ENCODE data around the gene CD69.
"Not testable (repeated sequence)": the region's sequence is repeated elsewhere in the genome, so short reads cannot be mapped to it uniquely, and the experiment has no call there.

CD69 gene

DNA sequence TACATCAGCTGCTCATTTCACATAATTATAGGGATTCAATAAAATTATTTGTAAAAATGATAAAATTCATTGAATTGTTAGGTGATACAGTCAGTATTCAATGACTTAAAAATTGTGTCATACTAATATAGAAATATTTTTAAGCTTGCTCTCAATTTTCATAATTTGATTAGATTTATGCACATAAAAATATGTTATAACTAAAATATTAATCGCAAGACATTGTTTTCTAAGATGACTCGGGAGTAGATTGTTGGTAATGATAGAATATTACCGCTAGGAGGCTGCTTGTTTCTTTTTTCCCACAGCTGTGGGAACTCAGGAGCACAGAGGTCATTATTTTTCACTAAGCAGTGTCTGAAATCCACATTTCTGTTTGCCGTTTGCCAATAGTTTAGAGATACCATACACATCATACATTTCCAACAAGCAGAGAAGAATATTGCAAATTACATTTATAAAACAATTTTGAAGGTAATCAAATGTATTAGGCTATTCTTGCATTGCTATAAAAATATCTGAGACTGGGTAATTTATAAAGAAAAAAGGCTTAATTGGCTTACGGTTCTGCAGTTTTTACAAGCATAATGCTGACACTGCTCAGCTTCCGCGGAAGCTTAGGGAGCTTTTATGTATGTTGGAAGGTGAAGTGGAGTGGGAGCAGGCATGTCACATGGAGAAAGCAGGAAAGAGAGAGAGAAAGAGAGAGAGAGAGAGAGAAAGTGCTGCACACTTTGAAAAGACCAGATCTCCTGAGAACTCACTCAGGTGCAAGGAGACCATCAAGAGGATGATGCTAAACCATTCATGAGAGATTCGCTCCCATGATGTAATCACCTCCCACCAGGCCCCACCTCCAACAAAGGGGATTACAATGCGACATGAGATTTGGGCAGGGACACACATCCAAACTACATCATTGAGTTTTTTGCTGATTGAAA is 9.2 kb downstream of the CD69 start:
- peak in 1 of 3 donors; percentile 38 for DNase-seq (ENCODE audit: low read depth in 2 of 3, low spot score in 1 of 3)

DNA sequence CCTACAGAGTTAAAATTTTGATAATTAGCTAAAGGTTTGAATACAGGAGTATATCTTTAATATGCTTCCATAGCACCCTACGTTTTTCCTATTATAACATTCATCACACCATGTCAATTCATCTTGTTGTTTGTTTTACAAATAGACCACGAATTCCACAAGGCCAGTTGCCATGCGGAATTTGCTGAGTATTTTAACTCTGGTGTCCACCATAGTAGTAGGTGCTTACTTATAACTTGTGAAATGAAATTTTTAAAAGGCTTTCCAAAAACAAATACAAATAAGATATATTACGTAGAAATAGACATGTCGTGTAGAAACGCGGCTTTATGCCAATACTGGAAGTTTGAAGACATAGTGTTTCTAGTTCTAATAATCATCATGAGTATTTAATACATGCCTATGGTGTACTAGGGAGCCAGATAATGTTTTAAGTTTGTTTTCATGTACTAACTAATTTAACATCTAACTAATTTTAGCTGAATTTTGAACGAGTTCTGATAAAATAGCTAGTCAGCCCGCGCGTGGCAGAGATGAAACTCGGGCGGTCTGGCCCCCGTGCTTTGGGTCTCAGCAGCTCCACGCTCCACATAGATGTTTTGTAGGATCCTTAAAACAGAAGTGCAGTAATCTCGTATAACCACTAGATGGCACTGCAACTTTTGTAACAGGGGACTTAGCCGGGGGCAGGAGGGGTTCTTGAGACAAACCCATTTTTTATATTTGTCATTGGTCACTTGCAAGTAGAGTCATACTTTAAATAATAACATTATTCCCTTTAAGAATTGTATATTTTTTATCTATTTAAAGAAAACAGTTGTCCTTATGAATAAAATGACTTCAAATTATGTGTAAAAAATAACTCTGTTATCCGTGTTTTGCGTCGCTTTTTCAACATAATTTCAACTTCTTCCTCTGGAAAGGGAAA is 10.2 kb downstream of the CD69 start:
- peak in 1 of 3 donors; percentile 59 for DNase-seq (ENCODE audit: low read depth in 2 of 3, low spot score in 1 of 3)

DNA sequence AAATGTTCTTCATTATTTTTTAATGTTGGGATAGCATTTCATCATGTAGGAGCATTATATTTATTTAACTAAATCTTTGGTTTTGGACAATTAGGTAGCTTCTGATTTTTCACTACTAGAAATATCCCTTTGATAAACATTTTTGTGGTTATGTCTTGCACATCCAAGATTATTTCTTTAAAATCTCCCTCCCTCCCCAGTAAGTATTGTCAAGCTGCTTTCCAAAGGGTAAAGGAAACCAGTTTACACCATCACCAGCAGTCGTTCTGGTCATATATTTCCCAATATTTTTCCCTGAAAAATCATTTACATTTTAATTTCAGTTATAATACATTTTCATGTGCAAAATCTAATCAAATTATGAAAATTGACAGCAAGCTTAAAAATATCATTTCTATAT is 11.1 kb downstream of the CD69 start:
- DNase-seq (ENCODE audit: low read depth in 2 of 3, low spot score in 1 of 3), result no peak

DNA sequence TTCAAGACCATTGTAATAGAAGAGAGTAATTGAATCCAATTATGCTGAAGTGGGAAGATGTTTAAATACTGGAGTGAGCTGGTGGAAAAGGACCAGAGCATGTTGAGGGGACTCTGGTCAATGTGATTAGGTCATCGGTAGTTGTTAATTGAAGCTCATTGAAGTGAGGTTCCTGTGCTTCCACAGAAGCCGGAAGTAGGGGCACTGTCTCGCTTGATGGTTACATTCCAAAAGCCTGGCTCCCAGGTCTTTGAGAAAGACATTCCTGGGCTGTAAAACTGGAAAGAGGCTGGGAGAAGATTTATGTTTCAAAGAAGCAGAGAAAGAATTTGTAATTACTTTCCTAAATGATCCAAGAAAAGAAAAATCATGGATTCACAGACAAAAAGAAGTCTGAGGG is 15.5 kb downstream of the CD69 start:
- no peak for DNase-seq (ENCODE audit: low read depth in 2 of 3, low spot score in 1 of 3)

DNA sequence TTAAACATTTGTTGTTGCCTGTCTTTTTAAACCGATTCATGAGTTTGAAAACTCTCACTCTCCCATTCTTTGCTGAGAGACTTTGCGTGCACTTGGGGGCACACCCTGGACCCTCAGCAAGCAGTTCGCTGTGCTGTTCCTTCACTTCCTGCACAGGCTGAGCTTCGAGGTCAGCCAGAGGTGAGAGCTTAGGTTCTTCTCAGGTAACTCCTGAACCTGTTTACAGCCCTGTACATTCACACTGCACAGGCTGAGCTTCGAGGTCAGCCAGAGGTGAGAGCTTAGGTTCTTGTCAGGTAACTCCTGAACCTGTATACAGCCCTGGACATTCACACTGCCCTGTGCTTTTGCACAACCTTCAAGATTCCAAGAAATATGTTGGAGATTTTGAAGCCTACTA is 18.0 kb downstream of the CD69 start:
- DNase-seq (ENCODE audit: low read depth in 2 of 3, low spot score in 1 of 3), result no peak

DNA sequence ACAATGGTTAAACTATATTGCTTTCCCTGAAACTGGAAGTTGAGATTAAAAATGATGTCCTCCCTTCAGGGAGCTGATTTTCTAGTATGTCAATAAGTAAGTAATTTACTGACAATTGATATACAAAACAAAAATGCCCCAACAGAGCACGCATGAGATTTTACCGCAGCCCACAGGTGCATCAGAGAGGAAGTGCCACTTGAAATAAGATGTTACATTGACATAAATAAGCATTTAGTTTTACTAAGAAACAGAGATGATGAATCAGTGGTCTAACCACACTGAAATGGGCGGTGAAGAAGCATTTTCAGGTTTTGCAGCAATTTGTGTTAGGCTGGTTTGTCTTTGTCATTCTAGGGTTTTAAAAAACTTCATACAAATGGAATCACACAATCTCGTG is 19.0 kb downstream of the CD69 start:
- DNase-seq (ENCODE audit: low read depth in 2 of 3, low spot score in 1 of 3), result peak; percentile 56 to 68 (median 63)

DNA sequence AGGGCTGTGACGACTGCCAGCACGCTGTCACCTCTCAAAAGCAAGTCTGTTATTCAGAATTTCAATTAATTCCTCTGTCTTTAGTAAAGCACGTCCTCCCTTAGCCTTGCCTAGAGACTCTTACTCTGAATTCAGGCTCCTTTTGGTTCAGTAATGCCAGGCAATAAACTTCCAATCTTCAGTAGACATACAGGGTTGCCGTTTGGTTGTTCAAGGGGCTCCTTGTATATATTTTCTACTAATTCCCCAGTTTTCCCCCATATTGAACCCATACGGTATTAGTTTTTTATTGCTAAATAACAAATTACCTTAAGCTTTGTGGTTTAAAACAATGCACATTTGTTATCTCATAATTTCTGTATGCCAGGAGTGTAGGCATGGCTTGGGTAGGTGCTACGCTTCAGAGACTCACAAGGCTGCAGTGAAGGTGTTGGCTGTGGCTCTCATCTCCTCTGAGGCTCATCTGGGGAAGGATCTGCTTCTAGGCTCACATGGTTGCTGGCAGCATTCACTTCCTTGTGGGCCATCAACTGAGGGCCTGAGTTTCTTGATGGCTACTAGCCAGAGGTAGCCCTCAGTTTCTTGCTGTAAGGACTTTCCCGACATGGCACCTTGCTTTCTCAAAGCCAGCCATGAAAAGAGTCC is 20.5 kb downstream of the CD69 start:
- DNase-seq (ENCODE audit: low read depth in 2 of 3, low spot score in 1 of 3), result no peak

DNA sequence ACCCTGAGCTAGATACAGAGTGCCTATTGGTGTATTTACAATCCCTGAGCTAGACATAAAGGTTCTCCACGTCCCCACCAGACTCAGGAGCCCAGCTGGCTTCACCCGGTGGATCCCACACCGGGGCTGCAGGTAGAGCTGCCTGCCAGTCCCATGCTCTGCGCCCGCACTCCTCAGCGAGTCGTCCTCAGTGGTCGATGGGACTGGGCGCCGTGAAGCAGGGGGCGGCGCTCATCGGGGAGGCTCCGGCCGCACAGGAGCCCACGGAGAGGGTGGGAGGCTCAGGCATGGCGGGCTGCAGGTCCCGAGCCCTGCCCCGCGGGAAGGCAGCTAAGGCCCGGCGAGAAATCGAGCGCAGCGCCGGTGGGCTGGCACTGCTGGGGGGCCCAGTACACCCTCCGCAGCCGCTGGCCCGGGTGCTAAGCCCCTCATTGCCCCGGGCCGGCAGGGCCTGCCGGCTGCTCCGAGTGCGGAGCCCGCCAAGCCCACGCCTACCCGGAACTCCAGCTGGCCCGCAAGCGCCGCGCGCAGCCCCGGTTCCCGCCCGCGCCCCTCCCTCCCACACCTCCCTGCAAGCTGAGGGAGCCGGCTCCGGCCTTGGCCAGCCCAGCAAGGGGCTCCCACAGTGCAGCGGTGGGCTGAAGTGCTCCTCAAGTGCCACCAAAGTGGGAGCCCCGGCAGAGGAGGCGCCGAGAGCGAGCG is 21.1 kb downstream of the CD69 start:
- not testable (repeated sequence) for DNase-seq (ENCODE audit: low read depth in 2 of 3, low spot score in 1 of 3)

DNA sequence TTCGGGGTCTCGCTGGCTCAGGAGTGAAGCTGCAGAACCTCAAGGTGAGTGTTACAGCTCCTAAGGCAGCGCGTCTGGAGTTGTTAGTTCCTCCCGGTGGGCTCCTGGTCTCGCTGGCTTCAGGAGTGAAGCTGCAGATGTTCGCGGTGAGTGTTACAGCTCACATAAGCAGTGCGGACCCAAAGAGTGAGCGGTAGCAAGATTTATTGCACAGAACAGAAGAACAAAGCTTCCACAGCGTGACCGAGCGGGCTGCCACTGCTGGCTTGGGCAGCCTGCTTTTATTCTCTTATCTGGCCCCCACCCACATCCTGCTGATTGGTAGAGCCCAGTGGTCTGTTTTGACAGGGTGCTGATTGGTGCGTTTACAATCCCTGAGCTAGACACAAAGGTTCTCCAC is 21.8 kb downstream of the CD69 start:
- DNase-seq (ENCODE audit: low read depth in 2 of 3, low spot score in 1 of 3), result not testable (repeated sequence)

DNA sequence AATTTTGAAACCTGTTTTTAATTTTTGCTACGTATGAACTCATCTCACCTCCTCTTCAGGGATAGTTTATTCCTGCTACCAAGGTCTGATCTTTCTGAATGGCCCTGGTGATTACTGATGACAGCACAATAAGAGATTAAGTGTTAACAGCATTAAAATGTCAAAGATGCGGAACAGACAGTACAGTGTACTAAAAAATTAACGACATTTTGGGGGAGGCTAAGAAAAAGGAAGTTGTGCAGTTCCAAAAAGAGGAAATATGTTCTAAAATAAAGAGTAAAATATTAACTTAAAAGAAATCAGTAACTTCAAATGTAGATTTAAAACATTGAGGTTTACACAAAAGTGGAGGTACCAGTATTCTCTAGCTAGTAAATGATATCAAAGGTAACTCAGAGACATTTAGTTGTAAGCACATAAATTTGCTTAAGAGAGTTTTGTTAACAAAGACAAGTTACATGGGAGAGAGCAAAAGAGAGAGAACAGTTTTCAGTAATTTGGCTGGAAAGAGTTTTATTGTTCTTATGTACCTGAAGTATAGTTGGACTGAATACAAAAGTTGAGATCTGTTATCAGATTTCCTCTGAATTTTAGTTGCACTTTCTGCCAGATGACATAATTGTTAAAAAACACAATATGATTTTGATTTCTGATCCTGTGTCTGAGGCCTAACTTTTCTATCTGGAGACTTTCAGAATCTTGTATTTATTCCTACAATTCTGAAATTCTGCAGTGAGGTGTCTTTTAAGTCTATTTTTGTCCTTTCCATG is 23.6 kb downstream of the CD69 start:
- DNase-seq (ENCODE audit: low read depth in 2 of 3, low spot score in 1 of 3), result no peak

DNA sequence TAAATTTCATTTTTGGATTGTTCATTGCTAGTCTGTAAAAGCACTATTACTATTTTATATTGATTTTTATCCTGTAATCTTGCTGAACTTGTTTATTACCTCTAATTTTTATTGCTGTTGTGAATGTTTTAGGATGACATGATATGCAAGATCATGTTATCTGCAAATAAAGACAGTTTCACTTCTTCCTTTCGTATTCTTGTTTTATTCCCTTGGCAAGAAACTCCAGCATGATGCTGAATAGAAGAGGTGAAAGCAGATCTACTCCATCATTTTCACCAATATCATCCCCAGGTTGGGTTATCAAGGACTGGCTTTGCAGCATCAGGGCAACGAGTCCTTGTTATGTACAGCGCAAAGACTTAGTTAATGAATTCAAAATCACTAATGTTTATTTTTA is 25.1 kb downstream of the CD69 start:
- DNase-seq (ENCODE audit: low read depth in 2 of 3, low spot score in 1 of 3), result no peak

DNA sequence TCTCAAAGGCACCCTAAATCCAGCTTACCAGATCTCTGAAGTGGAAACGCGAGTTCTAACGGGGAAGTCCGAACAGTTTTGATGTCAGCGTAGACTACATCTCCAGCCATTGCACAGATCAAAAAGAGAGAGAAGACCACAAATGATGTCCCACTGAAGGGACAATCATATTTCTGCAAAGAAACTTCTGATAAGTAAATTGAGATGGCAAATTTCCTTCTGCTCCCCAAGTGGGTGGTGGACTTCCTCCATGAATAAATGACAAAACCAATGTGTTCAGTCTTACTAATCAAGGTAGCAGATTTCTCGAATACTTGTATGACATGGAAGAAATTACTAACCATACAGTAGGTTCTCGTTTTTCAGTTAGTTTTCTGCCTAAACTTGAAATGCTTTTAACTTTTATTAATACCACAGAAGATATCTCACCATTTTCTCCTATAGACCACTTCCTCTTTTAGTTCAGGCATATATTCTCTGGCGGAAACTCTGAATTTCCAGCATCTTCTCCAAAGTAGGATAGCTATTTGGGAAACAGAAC is 27.7 kb downstream of the CD69 start, which contains the start of gene CLECL1:
Gene CLECL1 (minus strand): TSS at position 177 of the 541 bp plus-strand sequence.
- no peak for DNase-seq (ENCODE audit: low read depth in 2 of 3, low spot score in 1 of 3)

DNA sequence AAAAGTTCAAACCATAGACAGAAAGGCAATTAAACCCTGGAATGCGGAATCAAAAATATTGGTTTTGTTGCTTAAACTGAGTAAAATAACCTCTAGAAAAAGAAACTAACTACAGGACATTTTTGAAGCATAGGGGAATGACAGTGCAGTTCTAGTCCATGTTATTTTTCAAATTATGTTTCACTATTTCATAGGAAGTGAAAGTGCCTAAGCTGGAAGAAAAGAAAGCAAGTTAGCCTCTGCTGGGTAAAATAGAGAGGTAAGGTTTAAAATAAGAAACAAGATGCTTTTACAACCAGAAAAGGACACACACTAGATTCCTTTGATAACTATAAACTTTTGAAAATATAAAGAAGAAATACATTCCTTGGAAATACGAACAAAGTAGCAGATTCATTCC is 28.9 kb downstream of the CD69 start:
- no peak for DNase-seq (ENCODE audit: low read depth in 2 of 3, low spot score in 1 of 3)

DNA sequence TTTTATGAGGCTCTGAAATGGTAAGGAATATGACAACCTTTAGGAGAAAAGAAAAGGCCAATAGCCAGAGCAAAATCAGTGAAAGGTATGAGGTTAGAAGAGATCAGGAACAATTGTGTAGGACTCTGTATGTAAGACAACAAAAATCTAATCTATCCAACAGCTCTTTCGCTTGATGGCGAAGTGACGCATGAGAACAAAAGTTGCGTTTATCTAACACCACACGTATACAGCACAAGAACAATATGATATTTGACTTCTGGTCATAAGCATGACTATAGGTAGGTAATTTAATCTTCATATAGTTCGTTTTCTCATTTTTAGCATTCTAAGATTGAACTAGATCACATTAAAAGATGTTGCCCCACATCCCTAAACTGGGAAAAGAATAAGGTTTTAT is 29.3 kb downstream of the CD69 start:
- DNase-seq (ENCODE audit: low read depth in 2 of 3, low spot score in 1 of 3), result no peak

DNA sequence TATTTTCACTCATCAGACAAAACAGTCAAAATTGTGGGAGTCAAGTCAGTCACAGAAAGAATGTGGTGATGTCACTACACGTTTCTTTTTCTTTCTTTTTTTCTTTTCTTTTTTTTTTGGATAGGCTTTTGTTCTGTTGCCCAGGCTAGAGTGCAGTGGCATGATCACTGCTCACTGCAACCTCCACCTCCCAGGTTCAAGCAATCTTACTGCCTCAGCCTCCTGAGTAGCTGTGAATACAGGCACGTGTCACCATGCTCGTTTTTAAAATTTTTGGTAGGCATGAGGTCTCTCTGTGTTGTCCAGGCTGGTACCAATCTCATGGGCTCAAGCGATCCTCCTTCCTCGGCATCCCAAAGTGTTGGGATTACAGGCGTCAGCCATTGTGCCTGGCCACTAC is 30.1 kb downstream of the CD69 start:
- no peak for DNase-seq (ENCODE audit: low read depth in 2 of 3, low spot score in 1 of 3)

DNA sequence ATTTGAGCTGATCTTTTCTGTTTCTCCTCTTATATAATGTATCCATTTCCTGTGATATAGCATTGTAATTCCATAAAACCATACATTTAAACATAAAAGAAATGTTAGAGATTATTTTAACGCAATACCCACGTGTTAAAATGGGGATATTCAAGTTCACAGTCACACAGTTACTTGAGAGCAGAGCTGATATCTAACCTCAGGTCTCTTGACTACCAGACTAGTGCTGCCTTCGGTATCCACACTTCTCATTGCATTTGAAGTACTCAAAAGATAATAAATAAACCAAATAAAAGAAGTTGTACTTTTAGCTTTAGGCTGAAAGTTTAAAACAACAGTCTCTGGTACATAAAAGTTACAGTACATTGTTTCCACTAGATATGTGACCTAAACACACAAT is 30.7 kb downstream of the CD69 start:
- no peak for DNase-seq (ENCODE audit: low read depth in 2 of 3, low spot score in 1 of 3)

DNA sequence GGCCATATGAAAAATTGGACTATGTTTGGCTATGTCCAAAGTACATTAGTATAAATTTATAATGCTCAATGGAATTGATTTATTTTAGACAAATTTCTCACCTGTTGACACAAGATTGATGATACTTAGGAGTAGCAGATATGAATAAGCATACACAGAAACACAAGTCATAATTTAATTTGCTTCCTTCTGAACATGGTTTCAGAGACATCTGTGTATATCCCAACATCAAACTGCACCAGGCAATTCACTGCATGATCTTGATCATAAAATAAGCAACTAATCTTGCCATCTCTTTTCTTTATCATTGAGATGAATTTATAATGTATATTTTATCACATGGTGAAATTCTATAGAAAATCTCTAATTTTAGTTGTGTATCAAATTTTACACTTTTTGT is 31.6 kb downstream of the CD69 start:
- DNase-seq (ENCODE audit: low read depth in 2 of 3, low spot score in 1 of 3), result no peak

DNA sequence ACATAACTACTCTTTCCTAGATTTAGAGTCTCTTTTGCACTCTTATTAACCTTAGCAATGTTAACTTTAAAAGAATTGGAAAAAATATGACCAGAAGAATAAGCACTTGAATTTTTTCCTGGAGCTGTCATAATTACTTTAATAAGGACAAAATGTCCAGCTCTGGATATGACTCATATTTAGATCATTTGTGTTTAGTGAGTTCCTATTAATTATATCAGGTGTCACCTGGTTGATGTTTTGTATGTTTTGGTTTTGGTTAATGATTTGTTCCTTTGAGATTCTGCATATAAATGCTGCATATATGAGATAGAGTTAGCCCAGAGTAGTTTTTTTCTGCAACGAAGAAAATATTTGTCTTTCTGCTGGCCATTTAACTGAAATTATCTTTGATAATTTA is 32.9 kb downstream of the CD69 start:
- no peak for DNase-seq (ENCODE audit: low read depth in 2 of 3, low spot score in 1 of 3)

DNA sequence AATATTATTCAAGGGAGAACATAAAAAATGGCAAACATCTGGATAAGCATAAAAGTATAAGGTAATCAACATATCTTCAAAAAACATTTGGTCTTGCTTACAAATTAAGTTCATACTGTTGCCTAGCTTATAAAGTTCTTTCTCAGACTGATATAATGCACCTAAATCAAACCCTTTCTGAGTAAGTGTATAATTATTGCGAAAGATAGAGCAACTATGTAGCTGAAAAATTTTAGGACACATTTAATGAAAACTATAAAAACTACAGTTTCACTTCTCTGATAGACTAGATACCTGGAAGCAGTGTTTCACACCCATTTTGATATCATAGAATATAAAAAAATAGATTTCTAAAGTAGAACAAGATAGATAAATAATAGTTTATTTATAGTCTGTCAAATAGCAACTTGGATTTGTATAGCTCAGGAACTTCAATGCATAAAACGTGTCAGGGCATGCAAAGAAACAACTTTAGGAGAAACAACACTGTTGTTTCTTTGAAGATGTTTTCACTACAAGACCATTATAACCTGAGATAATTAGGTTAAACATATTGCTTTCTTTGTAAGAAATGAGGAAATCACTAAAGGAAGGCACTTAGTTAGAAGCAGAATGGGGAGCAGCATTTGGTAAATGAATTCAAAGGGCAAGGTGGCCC is 35.4 kb downstream of the CD69 start:
- DNase-seq (ENCODE audit: low read depth in 2 of 3, low spot score in 1 of 3), result no peak

Data from stimulated activated CD4-positive, alpha-beta T cell treated with anti-CD3 and anti-CD28 coated beads, Interleukin-12 subunit alpha, Interleukin-12 subunit beta, amount 100 ng/mL, for 48 hours (primary cell).